GM21717 (cell line): Measurements from ENCODE around the gene TRAT1.
"Not testable (repeated sequence)": the region's sequence is repeated elsewhere in the genome, so short reads cannot be mapped to it uniquely, and the experiment has no call there.

Experiments
- ATAC-seq: cut with Tn5 transposase; IDR thresholded peaks from one replicate; pipeline ENCODE4 v1.9.1; 2021; ENCODE audit warnings: mild to moderate bottlenecking, moderate library complexity; ENCODE audit not compliant: unreplicated experiment

TRAT1 gene, protein sequence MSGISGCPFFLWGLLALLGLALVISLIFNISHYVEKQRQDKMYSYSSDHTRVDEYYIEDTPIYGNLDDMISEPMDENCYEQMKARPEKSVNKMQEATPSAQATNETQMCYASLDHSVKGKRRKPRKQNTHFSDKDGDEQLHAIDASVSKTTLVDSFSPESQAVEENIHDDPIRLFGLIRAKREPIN

DNA sequence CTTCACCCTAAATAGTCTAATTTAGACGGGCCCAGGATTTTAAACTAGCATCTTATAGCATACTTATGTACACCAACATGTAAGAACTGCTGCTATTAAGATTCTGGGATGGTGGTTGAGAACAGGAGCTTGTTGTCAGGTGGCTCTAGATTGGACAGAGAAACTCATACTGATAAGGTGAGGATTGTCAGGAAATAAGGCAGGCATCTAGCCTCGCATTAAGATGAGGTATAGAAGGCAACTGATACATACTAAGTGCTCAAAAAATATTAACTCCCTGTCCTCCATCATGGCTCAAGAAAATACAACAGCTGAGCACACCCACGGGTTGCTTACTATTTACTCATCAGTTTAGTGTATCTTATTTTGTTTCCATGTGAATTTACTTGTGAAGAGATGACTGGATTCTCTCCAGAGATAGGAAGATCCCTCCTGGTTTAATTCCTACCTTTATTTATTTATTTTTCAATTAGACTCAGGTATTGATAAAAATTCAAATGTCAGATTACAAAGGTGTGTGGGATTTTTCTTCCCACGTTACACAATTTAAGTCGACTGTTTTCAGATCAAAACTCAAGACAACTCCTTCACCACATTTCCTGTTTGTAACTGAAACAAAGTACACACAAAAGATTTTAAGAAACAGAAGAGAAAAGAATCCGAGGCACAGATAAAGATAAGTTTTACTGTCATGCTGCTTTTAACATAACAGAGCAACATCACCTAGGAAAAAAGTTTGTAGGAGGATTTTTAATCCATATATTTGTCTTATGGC lies at the start of gene TRAT1:
TSS of gene TRAT1 (plus strand) at position 664 of the 775 bp plus-strand sequence. CDS start 142 bp downstream, outside the sequence.
- no peak for ATAC-seq

DNA sequence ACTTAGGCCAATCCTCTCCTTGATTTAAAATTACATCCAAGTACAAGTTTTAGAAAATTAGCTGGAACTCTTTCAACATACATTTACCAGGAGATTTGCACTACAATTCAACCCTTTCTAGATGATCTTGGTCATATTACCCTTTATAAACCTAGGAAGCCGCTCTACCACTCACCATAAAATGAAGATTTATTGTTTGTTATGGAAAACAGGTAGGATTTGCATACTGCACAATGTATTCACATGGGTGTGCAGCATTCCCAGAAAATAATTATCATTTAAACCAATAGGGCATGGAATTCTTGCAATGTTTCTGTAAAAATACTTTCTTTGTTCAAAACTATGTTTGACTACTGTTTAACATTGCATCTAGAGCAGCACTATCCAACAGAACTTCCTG lies 46.9 kb upstream of the TRAT1 start:
- no peak for ATAC-seq

DNA sequence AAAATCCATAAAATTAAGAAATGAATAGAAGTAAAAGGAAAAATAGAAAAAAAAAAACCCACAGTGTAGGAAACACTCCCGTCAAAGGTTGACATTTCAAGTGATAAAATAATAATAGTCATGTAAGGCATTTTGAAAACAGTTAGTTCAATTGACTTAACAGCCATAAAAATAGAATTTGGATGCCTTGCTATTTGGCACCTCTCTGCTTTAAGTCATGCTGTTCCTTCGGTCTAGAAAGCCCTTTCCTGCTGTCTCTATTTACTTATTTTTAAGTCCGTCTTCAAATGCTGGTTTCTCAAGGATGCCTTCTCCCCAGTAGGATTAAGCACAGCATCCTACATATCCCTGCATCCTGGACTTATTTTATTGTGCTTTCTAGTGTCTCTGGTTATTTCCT lies 43.1 kb upstream of the TRAT1 start:
- no peak for ATAC-seq

DNA sequence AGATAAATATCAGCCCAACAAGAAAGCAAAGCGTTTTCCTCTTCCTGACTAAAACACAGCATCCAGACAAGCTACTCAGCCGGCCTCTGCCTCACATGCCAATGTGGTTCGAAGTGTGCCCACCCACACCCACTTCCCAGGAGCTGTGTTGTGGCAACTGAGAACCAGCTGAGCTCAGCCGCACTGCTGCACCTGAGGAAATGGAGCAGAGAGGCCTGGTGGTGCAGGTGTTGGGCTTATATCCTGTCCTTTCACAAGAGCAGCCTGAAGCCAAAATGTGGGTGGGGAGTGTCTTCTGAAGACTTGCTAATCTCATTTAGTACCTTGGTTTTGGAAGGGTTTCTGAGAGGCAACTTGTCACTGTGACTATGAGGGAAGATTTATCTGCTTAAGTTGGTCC lies 42.4 kb upstream of the TRAT1 start:
- ATAC-seq: no peak

DNA sequence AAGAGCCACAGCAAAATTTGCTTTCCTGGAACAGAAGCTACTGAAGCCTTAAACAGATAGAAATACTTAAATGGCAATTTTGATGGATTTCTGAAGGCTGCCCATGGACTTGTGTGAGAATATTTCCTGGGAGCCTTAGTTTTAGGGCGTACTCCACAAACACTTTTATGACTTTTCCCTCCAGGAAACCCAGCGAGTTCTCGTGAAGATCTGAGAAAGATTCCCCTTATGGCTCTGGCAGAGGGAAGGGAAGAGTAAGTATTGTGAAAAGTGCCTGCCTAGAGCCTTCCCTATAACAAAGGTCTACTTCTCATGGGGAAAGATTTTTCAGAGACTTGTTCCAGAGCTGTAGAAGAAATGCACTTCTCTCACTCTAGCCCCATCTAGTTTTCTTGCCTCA lies 31.1 kb upstream of the TRAT1 start:
- ATAC-seq: no peak

DNA sequence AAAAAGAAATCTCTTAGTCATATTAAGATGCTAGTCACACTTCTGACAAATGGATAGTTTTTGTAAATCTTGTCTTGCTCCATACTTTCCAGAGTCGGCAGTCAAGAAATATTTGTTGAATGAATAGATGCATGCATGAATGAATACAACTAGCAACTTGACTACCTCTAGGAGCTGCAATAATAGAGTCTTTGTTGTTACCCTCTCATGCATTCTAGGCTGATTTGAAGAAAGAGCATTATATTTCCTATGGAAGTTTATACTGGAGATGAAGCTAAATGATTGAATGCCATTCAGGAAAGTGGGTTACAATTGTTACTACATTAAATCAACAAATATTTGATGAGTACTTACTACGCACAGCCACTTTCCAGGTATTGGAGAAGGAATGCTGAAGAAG lies 18.1 kb upstream of the TRAT1 start:
- ATAC-seq: no peak

DNA sequence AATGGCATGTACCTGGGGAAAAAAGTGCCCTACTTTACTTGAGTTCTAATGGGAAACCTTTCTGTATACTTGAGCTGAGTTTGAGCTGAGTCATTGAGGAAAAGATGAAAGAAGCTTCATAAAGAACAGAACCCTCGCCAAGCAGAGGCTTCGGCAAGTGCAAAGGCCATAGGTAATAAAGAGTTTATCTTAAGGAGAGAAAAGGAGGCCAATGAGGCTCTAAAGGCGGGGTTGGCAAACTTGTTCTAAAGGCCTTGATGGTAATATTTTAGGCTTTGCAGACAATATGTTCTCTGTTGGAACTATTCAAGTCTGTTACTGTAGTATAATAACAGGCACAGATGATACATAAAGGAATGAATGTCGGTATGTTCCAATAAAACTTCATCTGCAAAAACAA lies 17.6 kb upstream of the TRAT1 start:
- ATAC-seq: no peak

DNA sequence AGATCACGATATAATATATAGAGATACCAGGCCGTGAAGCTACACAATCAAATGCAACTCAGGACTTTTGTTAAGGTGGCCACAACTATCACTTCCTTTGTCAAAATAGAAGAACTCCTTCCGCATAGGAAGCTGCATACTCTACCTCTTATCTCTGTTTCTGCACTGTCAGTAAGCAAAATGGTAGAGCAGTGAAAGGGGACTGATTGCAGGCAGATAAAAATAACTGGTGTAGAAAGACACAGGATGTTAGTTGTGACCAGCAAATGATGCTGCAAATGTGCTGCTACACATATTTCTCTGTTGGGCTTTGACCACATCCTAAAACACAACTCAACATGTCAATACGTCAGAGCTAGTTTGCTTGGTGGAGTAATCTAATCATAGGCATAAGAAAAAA lies 16.3 kb upstream of the TRAT1 start:
- no peak for ATAC-seq

DNA sequence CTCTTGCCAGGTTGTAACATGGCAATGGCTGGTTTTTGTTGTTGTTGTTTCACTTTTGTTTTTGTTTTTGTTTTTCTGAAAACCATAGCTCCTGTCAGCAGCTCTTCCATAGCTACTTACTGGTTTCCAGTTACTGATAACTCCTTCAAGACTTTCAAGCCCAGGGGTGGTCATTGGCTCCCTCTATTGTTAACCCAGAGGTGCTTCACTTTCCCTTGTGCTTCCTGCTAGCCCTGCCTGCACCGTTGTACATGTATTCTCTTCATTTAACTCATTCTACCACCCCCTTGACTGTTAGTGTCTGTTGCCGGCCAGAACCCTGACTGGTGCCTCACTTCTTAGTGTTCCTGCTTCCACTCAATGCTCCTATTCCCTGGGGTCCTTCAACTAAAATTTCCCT lies 4.2 kb upstream of the TRAT1 start:
- ATAC-seq: peak; percentile 81

DNA sequence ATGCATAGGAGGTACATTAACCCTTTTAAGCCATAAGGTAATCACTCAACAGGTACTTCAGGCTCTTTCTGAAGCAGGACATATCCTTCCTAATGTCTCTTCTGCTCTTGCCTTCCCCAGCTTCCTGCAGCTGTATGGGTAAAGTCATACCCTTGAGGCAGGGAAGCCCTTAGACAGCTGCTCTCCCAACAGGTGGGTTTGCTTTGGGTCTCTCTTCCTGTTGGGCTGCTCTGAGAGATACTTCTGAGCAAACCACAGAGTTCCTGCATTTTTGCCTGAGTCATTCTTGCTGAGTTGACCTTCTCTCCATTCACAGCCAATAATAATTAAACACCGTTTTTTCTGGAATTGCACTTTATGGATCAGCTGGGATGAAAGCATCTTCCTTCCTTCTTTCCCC lies 2.0 kb upstream of the TRAT1 start:
- ATAC-seq: no peak

DNA sequence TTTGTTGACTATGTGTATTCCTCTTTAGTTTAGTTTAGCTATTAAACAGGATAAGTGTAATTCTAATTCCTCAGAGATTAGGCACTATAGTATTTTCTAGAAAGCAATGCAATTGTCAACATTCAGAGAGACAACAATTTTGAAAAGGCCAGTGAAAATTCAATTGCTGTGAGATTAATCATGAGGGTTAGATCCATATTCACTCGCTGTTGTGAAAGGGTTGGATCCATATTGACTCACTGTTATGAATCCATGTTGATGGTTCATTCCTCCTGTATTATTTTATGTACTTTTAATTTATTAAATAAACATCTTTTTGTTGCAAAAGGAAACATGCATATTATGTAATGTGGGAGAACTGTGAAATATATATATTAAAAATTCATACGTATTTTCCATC lies 641 bp downstream of the TRAT1 start:
- ATAC-seq: no peak

DNA sequence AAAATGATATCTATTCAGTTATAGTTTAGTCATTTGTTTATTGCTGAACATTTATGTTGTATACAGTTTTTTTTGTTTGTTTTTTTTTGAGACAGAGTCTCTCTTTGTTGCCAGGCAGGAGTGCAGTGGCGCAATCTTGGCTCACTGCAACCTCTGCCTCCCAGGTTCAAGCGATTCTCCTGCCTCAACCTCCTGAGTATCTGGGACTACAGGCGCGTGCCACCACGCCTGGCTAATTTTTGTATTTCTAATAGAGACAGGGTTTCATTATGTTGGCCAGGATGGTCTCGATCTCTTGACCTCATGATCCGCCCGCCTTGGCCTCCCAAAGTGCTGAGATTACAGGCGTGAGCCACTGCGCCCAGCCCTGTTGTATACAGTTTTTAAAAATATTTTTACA lies 1.2 kb downstream of the TRAT1 start:
- ATAC-seq: not testable (repeated sequence)

DNA sequence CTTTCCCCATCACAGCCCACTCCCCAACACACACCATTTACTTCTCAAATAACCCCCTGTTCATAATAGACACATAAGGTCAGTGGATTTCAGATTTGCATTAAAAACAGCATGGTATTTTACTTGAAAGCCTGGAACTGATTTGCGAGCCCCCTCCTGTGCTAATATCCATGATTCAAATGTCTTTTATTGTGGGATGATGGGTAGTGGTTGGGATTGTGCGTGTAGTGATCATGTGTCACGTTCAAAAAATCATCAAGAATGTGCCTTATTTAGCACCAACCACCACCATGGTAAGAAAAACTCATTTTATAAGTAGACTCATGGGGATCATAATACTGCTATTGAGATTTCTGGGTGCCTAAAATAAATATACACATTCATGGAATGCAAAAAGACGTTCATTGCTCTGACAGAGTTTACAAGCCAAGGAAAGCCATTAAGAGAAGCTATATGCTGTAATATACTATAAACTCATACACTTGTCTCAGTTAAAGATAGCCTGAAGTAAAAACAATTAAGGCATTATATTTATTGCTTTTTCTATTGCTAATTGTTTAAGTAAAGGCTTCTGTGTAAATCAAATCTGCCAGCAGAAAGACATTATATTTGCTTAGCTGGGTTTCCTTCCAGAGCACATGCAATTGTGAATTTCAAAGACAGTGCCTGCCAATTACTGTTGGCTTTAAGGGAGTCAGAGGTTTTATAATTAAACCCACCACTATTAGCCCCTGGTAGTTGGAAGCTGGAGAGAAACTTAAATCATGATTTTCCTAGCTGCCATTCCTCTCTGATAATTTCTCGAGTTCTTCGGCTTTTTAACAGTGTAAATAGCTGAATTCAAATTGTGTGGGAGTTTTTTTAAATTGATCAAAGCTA lies 4.0 kb downstream of the TRAT1 start:
- ATAC-seq: no peak

DNA sequence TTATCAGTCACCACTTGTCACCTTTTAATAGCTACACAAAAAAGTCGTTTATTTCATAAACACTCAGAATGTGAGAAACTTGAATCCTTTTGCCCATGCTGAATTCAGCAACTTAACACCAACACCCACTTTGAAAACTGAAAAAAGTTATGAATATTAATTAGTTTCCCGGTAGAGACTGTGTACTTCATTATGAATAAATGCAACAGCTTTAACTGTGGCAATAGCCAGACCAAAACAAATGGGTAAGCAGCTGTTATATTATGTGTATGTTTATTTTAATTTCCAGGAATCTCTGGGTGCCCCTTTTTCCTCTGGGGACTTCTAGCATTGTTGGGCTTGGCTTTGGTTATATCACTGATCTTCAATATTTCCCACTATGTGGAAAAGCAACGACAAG lies 7.8 kb downstream of the TRAT1 start:
- ATAC-seq: no peak

DNA sequence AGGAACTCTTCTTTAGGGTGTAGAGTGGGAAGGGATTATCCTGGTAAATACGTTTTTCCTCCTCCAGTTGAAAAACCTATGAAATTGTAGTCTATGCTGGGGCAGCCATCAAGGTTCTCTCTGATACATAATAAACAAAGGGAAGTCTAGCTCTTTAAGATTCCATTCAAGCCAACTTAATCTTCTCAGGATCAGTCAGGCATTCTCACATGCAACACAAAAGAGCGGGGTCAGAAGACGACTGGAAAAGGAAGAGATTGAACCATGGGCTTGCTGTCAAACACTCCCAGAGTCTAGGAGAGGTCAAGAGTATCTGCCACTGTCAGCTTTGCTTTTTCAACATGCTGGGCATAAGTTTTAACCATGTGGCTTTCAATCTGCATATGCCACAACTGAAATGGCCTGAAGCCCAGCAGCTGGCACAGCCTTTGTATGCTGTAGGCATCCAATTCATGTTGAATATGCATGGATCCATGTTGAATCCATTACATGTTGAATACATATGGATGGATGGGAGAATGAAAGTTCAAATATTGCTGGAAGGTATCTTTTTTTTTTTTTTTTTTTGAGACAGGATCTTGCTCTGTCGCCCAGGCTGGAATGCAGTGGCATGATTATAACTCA lies 8.5 kb downstream of the TRAT1 start:
- no peak for ATAC-seq

DNA sequence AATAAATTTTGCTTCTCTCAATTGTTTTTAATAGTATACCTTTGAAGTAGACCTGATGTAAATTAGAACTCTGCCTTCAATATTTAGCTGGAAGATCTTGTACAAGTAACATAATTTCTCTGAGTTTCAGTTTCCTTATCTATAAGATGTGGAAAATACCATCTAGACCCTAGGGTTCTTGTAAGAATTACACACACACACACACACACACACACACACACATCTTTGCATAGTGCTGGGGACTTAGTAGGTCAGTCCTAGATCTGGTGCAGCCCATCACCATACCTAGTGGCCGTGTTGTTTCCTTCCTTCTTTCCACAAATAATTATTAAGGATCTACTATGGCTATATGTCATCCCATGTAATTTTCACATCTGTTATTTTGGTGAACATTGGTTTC lies 11.0 kb downstream of the TRAT1 start:
- no peak for ATAC-seq

DNA sequence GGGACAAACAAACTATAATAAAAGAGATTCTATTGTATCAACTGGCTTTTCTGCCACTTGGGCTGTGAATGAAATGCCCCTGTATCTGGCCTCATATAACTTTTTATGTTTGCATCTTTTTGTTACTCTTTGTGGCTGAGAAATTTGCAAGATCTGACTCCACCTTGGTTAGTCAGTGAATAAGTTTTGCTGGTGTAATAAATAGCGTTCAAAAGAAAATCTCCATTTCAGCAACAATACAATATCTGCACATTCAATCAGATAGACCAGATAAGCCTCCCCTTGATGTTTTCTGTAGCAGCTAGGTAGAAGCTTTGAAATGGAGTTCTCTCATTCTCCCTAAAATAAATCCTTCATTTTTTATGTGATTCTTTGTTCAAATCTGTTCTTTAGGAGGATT lies 12.0 kb downstream of the TRAT1 start:
- ATAC-seq: no peak

DNA sequence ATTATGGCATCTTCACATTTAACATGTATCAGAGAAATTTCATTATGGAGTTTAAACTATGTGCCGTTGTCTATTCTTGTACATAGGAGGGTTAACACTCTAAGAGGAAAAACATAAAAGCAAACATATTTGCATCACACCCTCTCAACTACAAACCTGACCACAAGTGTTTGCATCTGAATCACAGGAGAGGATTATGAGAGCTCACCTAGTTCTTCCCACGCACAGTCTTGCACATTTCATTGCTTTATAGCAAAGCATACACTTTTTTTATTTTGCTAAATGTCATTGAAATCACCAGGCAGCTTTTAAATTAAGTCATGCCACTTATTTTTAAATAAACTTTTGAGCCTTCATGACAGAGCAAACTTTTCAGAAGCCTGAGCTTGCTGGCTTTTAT lies 12.5 kb downstream of the TRAT1 start:
- ATAC-seq: no peak

DNA sequence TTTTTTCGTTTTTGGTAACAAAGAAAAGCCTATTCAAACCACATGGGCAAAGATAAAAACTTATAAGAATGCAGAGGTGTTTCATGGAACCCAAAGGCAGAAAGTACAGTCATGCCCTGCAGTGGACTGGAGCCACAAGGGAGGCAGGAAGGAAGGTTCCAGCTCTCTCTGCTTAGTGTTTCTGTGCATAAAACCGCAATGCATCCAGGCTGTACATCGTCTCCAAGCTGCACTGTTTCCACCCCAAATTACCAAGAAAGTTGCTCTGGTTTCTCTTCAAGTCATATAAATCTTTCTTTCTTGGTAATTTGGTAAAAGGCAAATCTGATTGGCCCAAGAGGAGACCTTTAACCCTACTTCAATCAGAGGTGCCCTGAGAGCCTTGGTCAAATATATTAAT lies 15.8 kb downstream of the TRAT1 start:
- ATAC-seq: no peak

DNA sequence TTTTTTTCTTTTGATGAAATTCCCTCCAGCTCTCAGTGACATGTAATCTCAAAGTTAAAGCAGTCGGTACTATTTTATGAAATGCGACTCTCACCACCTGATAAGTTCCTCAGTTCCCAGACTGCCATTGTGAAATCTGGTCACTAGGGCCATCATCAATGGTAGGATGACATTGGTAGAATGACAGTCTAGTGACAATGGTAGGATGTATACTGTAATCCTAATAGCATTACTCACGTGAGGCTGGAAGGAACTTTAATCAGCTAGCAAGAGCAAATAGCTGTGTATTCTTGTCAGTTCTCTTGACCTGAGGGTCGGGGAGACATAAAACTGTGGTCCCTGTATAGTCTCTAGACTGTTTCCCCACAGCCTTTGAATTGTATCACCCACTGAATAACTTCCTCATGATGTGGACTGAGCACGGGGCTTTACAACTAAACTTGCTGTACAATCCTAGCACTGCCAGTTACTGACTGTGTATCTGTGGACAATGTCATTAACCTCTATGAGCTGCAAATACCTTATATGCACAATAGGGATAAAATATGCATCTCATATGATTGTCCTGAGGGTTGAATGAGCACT lies 23.2 kb downstream of the TRAT1 start:
- no peak for ATAC-seq

DNA sequence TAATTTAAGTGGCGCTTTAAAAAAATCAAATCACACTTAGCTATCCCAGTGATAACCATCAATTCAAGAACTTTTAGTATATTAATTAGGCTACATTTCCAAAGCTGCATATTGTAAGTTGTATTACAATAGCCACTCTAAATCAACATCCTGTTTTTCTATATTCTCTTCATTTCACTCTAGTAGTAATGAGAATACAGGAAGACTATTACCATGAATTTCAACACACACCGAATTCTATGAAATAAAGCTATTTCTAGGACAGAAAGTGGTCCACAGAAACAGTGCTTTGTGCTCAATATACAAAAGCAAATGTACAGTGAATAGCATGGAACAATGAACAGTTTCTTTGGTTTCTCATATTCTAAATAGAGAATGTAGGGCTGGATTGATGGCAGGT lies 24.6 kb downstream of the TRAT1 start:
- no peak for ATAC-seq
